ENCODE results near the gene AP4E1.
A peak's percentile ranks its signal among the peaks of the same experiment; 100 is the strongest.
"Not testable (repeated sequence)": the region's sequence is repeated elsewhere in the genome, so short reads cannot be mapped to it uniquely, and the experiment has no call there.

The AP4E1 gene

GRCh38 chr15:50911621-50912020 is 3.1 kb downstream of the AP4E1 start:
- DNase-seq (ENCODE audit: low read depth in 1 of 2, low spot score in 1 of 2) = peak in 1 of 2 experiments; percentile 35
- H3K27ac ChIP-seq (replicated peaks) = peak overlapping the region; percentile 22; the same call in 1 of the 2 replicates
- TF ChIP-seq GABPA (IDR thresholded peaks at IDR 0.05; ENCODE audit: low read depth) = no peak
- no peak for TF ChIP-seq POLR2AphosphoS5 (IDR thresholded peaks at IDR 0.05; ENCODE audit: low read depth)
- TF ChIP-seq CTCF (IDR thresholded peaks at IDR 0.05; ENCODE audit: insufficient read depth, low read length) = no peak
- TF ChIP-seq REST (IDR thresholded peaks at IDR 0.05; ENCODE audit: insufficient replicate concordance, low read depth) = no peak
- peak; percentile 55; the same call in 1 of the 2 replicates for TF ChIP-seq SPI1 (IDR thresholded peaks at IDR 0.05; ENCODE audit: borderline replicate concordance, low read depth)
- no peaks in the 10 kb centered on the region for H3K27me3 ChIP-seq (ENCODE audit: insufficient read depth, poor library complexity, severe bottlenecking)
- H3K4me3 ChIP-seq (replicated peaks; ENCODE audit: insufficient read depth, low read length) = no peak overlapping the region

GRCh38 chr15:50916400-50916799 is 7.9 kb downstream of the AP4E1 start:
- H3K27me3 ChIP-seq (ENCODE audit: insufficient read depth, poor library complexity, severe bottlenecking) = no peaks in the 10 kb centered on the region
- DNase-seq (ENCODE audit: low read depth in 1 of 2, low spot score in 1 of 2) = no peak
- H3K4me3 ChIP-seq (replicated peaks; ENCODE audit: insufficient read depth, low read length) = no peak overlapping the region
- TF ChIP-seq GABPA (IDR thresholded peaks at IDR 0.05; ENCODE audit: low read depth) = no peak
- H3K27ac ChIP-seq (replicated peaks) = no peak overlapping the region

- not testable (repeated sequence) for H3K27ac ChIP-seq (replicated peaks); H3K4me3 ChIP-seq (replicated peaks; ENCODE audit: insufficient read depth, low read length); DNase-seq (ENCODE audit: low read depth in 1 of 2, low spot score in 1 of 2); H3K27me3 ChIP-seq (ENCODE audit: insufficient read depth, poor library complexity, severe bottlenecking)
Measured at GRCh38 chr15:50919359-50919758, 10.9 kb downstream of the AP4E1 start.

- no peak for TF ChIP-seq SPI1 (IDR thresholded peaks at IDR 0.05; ENCODE audit: borderline replicate concordance, low read depth)
- no peak for TF ChIP-seq POLR2AphosphoS5 (IDR thresholded peaks at IDR 0.05; ENCODE audit: low read depth)
- no peak for TF ChIP-seq REST (IDR thresholded peaks at IDR 0.05; ENCODE audit: insufficient replicate concordance, low read depth)
- TF ChIP-seq GABPA (IDR thresholded peaks at IDR 0.05; ENCODE audit: low read depth) = no peak
- TF ChIP-seq CTCF (IDR thresholded peaks at IDR 0.05; ENCODE audit: insufficient read depth, low read length) = no peak
- no peak for DNase-seq (ENCODE audit: low read depth in 1 of 2, low spot score in 1 of 2)
- no peak overlapping the region for H3K27ac ChIP-seq (replicated peaks)
- H3K27me3 ChIP-seq (ENCODE audit: insufficient read depth, poor library complexity, severe bottlenecking) = no peaks in the 10 kb centered on the region
- H3K4me3 ChIP-seq (replicated peaks; ENCODE audit: insufficient read depth, low read length) = no peak overlapping the region
Measured at GRCh38 chr15:50925281-50925680, 16.8 kb downstream of the AP4E1 start.

- no peak for TF ChIP-seq CTCF (IDR thresholded peaks at IDR 0.05; ENCODE audit: insufficient read depth, low read length)
- TF ChIP-seq GABPA (IDR thresholded peaks at IDR 0.05; ENCODE audit: low read depth) = no peak
- TF ChIP-seq SPI1 (IDR thresholded peaks at IDR 0.05; ENCODE audit: borderline replicate concordance, low read depth) = no peak
- no peak for TF ChIP-seq REST (IDR thresholded peaks at IDR 0.05; ENCODE audit: insufficient replicate concordance, low read depth)
- TF ChIP-seq POLR2AphosphoS5 (IDR thresholded peaks at IDR 0.05; ENCODE audit: low read depth) = no peak
- DNase-seq (ENCODE audit: low read depth in 1 of 2, low spot score in 1 of 2) = no peak
- no peaks in the 10 kb centered on the region for H3K27me3 ChIP-seq (ENCODE audit: insufficient read depth, poor library complexity, severe bottlenecking)
- no peak overlapping the region for H3K4me3 ChIP-seq (replicated peaks; ENCODE audit: insufficient read depth, low read length)
- no peak overlapping the region for H3K27ac ChIP-seq (replicated peaks)
Measured at GRCh38 chr15:50929062-50929461, 20.6 kb downstream of the AP4E1 start.
